H1 (cell line): Measurements from ENCODE around the gene PFN3. TPM values are rescaled to one million over a fixed set of nuclear protein-coding genes. Genes with fewer than 3 reads are reported as not detected.

Experiments
- CTCF ChIA-PET: fragments of 300-600 bp; sonication (Branson Sonifier 250); formaldehyde crosslinking; loops from one replicate; lab custom pipeline; 2021; ENCODE audit not compliant: partially characterized antibody; lab: Charles Lee
- POLR2A ChIA-PET: fragments of 300-600 bp; sonication (Branson Sonifier 250); formaldehyde crosslinking; loops from one replicate; lab custom pipeline; 2021; ENCODE audit warnings: inconsistent platforms; ENCODE audit not compliant: partially characterized antibody; lab: Charles Lee
- DNase-seq, 2 experiments: peaks; one replicate each; pipeline versions ENCODE4 v3.0.0 to v3.0.0-alpha.2; 2010 to 2022; ENCODE audit warnings: low spot score in 2 of 2, low read depth in 1 of 2, mixed read lengths in 1 of 2
- FAIRE-seq: peaks from 2 replicates; lab custom pipeline; 2011; peaks lifted over from hg19 to GRCh38; lab: Jason Lieb, UNC
- H2AFZ ChIP-seq: 2 replicates; pipeline ENCODE4 v1.8.1; 2012; ENCODE audit warnings: low read length, inconsistent platforms
- H2AK5ac ChIP-seq: 2 replicates; pipeline ENCODE4 v1.6.1; 2013; ENCODE audit warnings: low read depth, low read length
- H2BK120ac ChIP-seq: replicated peaks from 2 replicates; pipeline ENCODE3; 2013; ENCODE audit warnings: low read depth, low read length, inconsistent platforms
- H2BK12ac ChIP-seq: 2 replicates; pipeline ENCODE4 v1.6.1; 2013; ENCODE audit warnings: low read depth, low read length
- H2BK15ac ChIP-seq: 2 replicates; pipeline ENCODE4 v1.6.1; 2013; ENCODE audit warnings: low read length
- H2BK20ac ChIP-seq: 2 replicates; pipeline ENCODE4 v1.6.1; 2013; ENCODE audit warnings: low read length
- H2BK5ac ChIP-seq: 2 replicates; pipeline ENCODE4 v1.6.1; 2013; ENCODE audit warnings: low read depth, low read length
- H3K14ac ChIP-seq: 2 replicates; pipeline ENCODE4 v1.6.1; 2013; ENCODE audit warnings: inconsistent platforms; ENCODE audit not compliant: insufficient read length
- H3K18ac ChIP-seq: 2 replicates; pipeline ENCODE4 v1.6.1; 2013; ENCODE audit warnings: low read length; ENCODE audit errors: extremely low read depth
- H3K23ac ChIP-seq: 2 replicates; pipeline ENCODE4 v1.6.1; 2013; ENCODE audit warnings: inconsistent platforms; ENCODE audit not compliant: insufficient read length
- H3K23me2 ChIP-seq: 2 replicates; pipeline ENCODE4 v1.6.1; 2013; ENCODE audit warnings: low read depth, low read length
- H3K27ac ChIP-seq: 2 replicates; pipeline ENCODE4 v1.6.1; 2011; ENCODE audit warnings: low read depth, low read length, inconsistent platforms
- H3K27me3 ChIP-seq, 4 experiments: replicated peaks in 1 of 4; 1 replicate in 1 of 4; 2 replicates in 3 of 4; pipeline versions ENCODE4 v1.6.1 to v1.8.1; 2011 to 2013; ENCODE audit warnings: low read length in 3 of 4, mild to moderate bottlenecking in 3 of 4, inconsistent platforms in 2 of 4, mixed read lengths in 2 of 4, moderate library complexity in 1 of 4; ENCODE audit not compliant: control insufficient read depth in 3 of 4, insufficient read depth in 3 of 4; ENCODE audit errors: extremely low read depth in 1 of 4
- H3K36me3 ChIP-seq, 4 experiments: 2 replicates each; pipeline versions ENCODE4 v1.6.1 to v1.8.1; 2011 to 2013; ENCODE audit warnings: mild to moderate bottlenecking in 4 of 4, low read length in 3 of 4, moderate library complexity in 2 of 4, control low read depth in 1 of 4, inconsistent platforms in 1 of 4; ENCODE audit not compliant: insufficient read depth in 4 of 4, control insufficient read depth in 2 of 4
- H3K4ac ChIP-seq: replicated peaks from 2 replicates; pipeline ENCODE3; 2013; ENCODE audit warnings: low read length, low read depth, mixed read lengths, inconsistent platforms; ENCODE audit not compliant: insufficient read length
- H3K4me1 ChIP-seq, 4 experiments: replicated peaks in 1 of 4; 1 replicate in 1 of 4; 2 replicates in 3 of 4; pipeline versions ENCODE4 v1.6.1 to v1.8.1; 2011 to 2013; ENCODE audit warnings: low read length in 3 of 4, inconsistent platforms in 2 of 4, mixed read lengths in 1 of 4; ENCODE audit not compliant: insufficient read depth in 4 of 4, control insufficient read depth in 3 of 4
- H3K4me2 ChIP-seq, 2 experiments: 2 replicates each; pipeline versions ENCODE4 v1.6.1 to v1.8.1; 2011 to 2013; ENCODE audit warnings: low read depth in 2 of 2, low read length in 2 of 2, control low read depth in 1 of 2, inconsistent platforms in 1 of 2, mild to moderate bottlenecking in 1 of 2; ENCODE audit not compliant: insufficient read depth in 1 of 2
- H3K4me3 ChIP-seq, 4 experiments: fragments of 200-600, 300-600 bp in 1 of 4; sonication (generic), shearing (Covaris generic), sonication (Bioruptor Twin) in 1 of 4; 2 replicates each; pipeline versions ENCODE4 v1.5.1 to v1.8.1; 2011 to 2016; ENCODE audit warnings: low read length in 4 of 4, low read depth in 3 of 4, control low read depth in 2 of 4, inconsistent platforms in 2 of 4, mild to moderate bottlenecking in 2 of 4, mixed read lengths in 1 of 4, moderate library complexity in 1 of 4; ENCODE audit not compliant: insufficient read depth in 2 of 4; ENCODE audit errors: extremely low read depth in 1 of 4
- H3K56ac ChIP-seq: replicated peaks from 2 replicates; pipeline ENCODE3; 2013; ENCODE audit warnings: low read depth, mild to moderate bottlenecking, mixed read lengths, low read length, inconsistent platforms; ENCODE audit not compliant: insufficient read length
- H3K79me1 ChIP-seq: 2 replicates; pipeline ENCODE4 v1.6.1; 2013; ENCODE audit warnings: low read depth, low read length, control low read depth
- H3K79me2 ChIP-seq, 2 experiments: 2 replicates each; pipeline versions ENCODE4 v1.6.1 to v1.8.1; 2012 to 2013; ENCODE audit warnings: low read length in 2 of 2, mild to moderate bottlenecking in 2 of 2, inconsistent platforms in 1 of 2; ENCODE audit not compliant: insufficient read depth in 2 of 2, control insufficient read depth in 1 of 2
- H3K9ac ChIP-seq, 4 experiments: replicated peaks in 1 of 4; 1 replicate in 1 of 4; 2 replicates in 3 of 4; pipeline versions ENCODE4 v1.6.1 to v1.8.1; 2011 to 2013; ENCODE audit warnings: low read depth in 3 of 4, low read length in 3 of 4, control low read depth in 2 of 4, mild to moderate bottlenecking in 2 of 4, moderate library complexity in 2 of 4, inconsistent platforms in 1 of 4; ENCODE audit errors: extremely low read depth in 1 of 4
- H3K9me3 ChIP-seq, 2 experiments: 2 replicates each; pipeline versions ENCODE4 v1.6.1 to v1.8.1; 2012 to 2013; ENCODE audit warnings: mild to moderate bottlenecking in 2 of 2, moderate library complexity in 2 of 2, control low read depth in 1 of 2, inconsistent platforms in 1 of 2, low read depth in 1 of 2, low read length in 1 of 2, mixed read lengths in 1 of 2; ENCODE audit not compliant: insufficient read depth in 2 of 2
- H4K20me1 ChIP-seq, 2 experiments: replicated peaks in 1 of 2; 2 replicates each; pipeline versions ENCODE3 to v1.8.1; 2011 to 2013; ENCODE audit warnings: inconsistent platforms in 2 of 2, low read length in 2 of 2, mild to moderate bottlenecking in 1 of 2; ENCODE audit not compliant: insufficient read depth in 2 of 2, control insufficient read depth in 1 of 2
- H4K5ac ChIP-seq: 2 replicates; pipeline ENCODE4 v1.6.1; 2013; ENCODE audit warnings: low read length, low read depth, mixed read lengths, inconsistent platforms; ENCODE audit not compliant: insufficient read length
- H4K8ac ChIP-seq: 2 replicates; pipeline ENCODE4 v1.8.0; 2013; ENCODE audit warnings: mild to moderate bottlenecking, moderate library complexity, low read length, inconsistent platforms; ENCODE audit not compliant: insufficient read depth; ENCODE audit errors: extremely low read depth
- H4K91ac ChIP-seq: replicated peaks from 2 replicates; pipeline ENCODE3; 2013; ENCODE audit warnings: low read length, mixed read lengths, inconsistent platforms; ENCODE audit not compliant: insufficient read length
- RBBP5 ChIP-seq: IDR thresholded peaks from 2 replicates; pipeline ENCODE4 v1.7.1; 2012; ENCODE audit warnings: low read depth, mild to moderate bottlenecking, inconsistent platforms, low read length, moderate library complexity, borderline replicate concordance
- RFX5 ChIP-seq: IDR thresholded peaks from 2 replicates; pipeline ENCODE4 v1.6.1; 2011; ENCODE audit warnings: low read depth, low read length, improper control_type of control experiment, borderline replicate concordance
- SP4 ChIP-seq: IDR thresholded peaks from 2 replicates; pipeline ENCODE4 v1.6.1; 2012; ENCODE audit warnings: low read length, inconsistent platforms
- TAF1 ChIP-seq: IDR thresholded peaks from 2 replicates; pipeline ENCODE4 v1.6.1; 2011; ENCODE audit warnings: mild to moderate bottlenecking, low read depth, low read length
- ZNF274 ChIP-seq: IDR thresholded peaks from 2 replicates; pipeline ENCODE4 v1.7.0; 2012; ENCODE audit warnings: low read length, borderline replicate concordance; ENCODE audit errors: extremely low read depth
- WGBS, 2 experiments: shearing (Covaris generic) in 1 of 2; methylation state at CpG; one replicate each; pipeline versions ENCODE4 v1.1.6 to v1.1.7; 2013 to 2015; ENCODE audit warnings: low lambda C conversion rate in 2 of 2, mixed read lengths in 2 of 2, inconsistent platforms in 1 of 2, low coverage in 1 of 2, missing lambda C conversion rate in 1 of 2; ENCODE audit not compliant: insufficient replicate concordance in 2 of 2, insufficient coverage in 1 of 2, insufficient read length in 1 of 2; ENCODE audit errors: extremely low coverage in 1 of 2, missing lambda C conversion rate in 1 of 2; 5-methylcytosine and 5-hydroxymethylcytosine counted together
- polyA plus RNA-seq, 7 experiments: library from polyadenylated mRNA; depleted of rRNA in 3 of 7; stranded (reverse) in 5 of 7; unstranded in 2 of 7; fragments of >200 nt in 5 of 7; fragments of 200-250 nt in 2 of 7; gene quantifications; 1 replicate in 5 of 7; 2 replicates in 1 of 7; 4 replicates in 1 of 7; pipeline versions ENCODE4 v1.2.1 to v1.2.3, GENCODE V29; 2011 to 2013; ENCODE audit warnings: missing spikeins in 2 of 7, mixed read lengths in 2 of 7
- total RNA-seq: library from RNA; stranded (reverse); fragmentation: NEBNext Ultra II Directional; extraction: Animal tissue kit (Norgen Biotek cat#: 25700); gene quantifications from 2 replicates; pipeline ENCODE4 v1.2.1, GENCODE V29; 2021

PFN3 gene
- total and polyA plus RNA-seq, 2 of the 8 experiments (the other 6 are each of a cell fraction or from before 2014, with no cell fraction given) = not detected

DNA sequence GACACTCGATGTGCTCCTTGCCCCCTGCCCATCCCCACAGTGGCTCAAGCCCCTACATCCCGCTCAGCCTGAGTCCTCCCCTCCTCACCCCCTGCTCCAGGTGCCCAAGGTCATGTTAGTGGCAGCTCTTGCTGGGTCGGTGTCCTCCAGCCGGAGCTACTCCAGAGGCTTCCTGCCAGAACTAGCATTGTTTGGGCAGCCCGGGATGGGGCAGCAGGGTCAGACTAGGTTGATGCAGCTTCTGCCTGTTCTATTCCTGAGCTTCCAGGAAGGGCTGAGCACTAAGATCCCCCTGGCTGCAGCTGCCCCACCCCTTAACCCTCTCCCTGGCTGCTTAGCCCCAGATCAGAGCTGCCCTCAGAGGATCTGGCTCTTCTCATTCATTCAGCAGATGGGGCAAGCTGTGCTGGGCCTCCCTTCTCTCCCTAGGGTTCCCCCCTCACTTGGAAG lies 42.1 kb downstream of the PFN3 start:
- Histone ChIP-seq H3K9me3 (no peaks in the 10 kb centered on the region), H3K9ac (no peak overlapping the region), H2BK12ac (no peak overlapping the region), H2BK20ac (no peak overlapping the region), H2BK15ac (no peak overlapping the region), H2BK120ac (no peak overlapping the region), H4K8ac (peak overlapping the region; percentile 63; the same call in 1 of the 2 replicates), H3K4me1 (peaks cover 0 to 10% (median 6%) of the 10 kb centered on the region in 4 experiments; a peak in 6 of 7 replicates), H4K5ac (no peak overlapping the region), H3K4me2 (no peak overlapping the region), H3K4me3 (no peak overlapping the region), H4K20me1 (no peaks in the 10 kb centered on the region), H4K91ac (no peak overlapping the region), H3K27me3 (peaks cover 0 to 8% (median 1%) of the 10 kb centered on the region in 4 experiments; a peak in 3 of 7 replicates), H3K56ac (no peak overlapping the region), H3K14ac (no peak overlapping the region), H3K23me2 (peaks cover 2% of the 10 kb centered on the region; the same call in 1 of the 2 replicates), H2AK5ac (no peak overlapping the region), H3K27ac (no peak overlapping the region), H3K18ac (no peak overlapping the region), H3K36me3 (no peaks in the 10 kb centered on the region), H2BK5ac (no peak overlapping the region)
- WGBS, 2 experiments = 92% methylated on average over 5 of the region's 5 CpGs; no CpG with 5 or more reads in 1 of the 2 experiments
- CTCF ChIA-PET = interaction anchor here (1.1 to 11.2 kb wide), 5 partner anchors 10 to 45 kb away, joined by 3 to 142 read pairs (median 5); no protein-coding TSS in a partner anchor
- FAIRE-seq = no peak
- no peak for TF ChIP-seq RBBP5
- no peak for TF ChIP-seq SP4
- TF ChIP-seq ZNF274 = no peak
- no peak for TF ChIP-seq RFX5
- no peak for TF ChIP-seq TAF1
- TF ChIP-seq, all 59 proteins: peak for 0
- no peak overlapping the region for H3K23ac ChIP-seq
- no peak overlapping the region for H3K4ac ChIP-seq
- H2AFZ ChIP-seq = no peak overlapping the region
- H3K79me2 ChIP-seq = no peaks in the 10 kb centered on the region
- no peaks in the 10 kb centered on the region for H3K79me1 ChIP-seq
- no peak for DNase-seq
- POLR2A ChIA-PET = interaction anchor here (0.8 to 1.7 kb wide), 4 partner anchors 14 to 97 kb away, joined by 3 to 4 read pairs (median 3); no protein-coding TSS in a partner anchor
